HL-60 (cell line): Measurements from ENCODE around the gene AFF1.

Source experiments
- DNase-seq, 2 experiments: peaks; one replicate each; pipeline ENCODE4 v3.0.0-alpha.2; 2010 to 2020; ENCODE audit warnings: low read depth in 1 of 2, low spot score in 1 of 2
- H3K27ac ChIP-seq: fragments of 250-450 bp; sonication (Bioruptor Pico); replicated peaks from 2 replicates; pipeline ENCODE4 v1.5.1; 2020; ENCODE audit warnings: mild to moderate bottlenecking, moderate library complexity
- H3K27me3 ChIP-seq: fragments of 250-450 bp; sonication (Bioruptor Pico); 2 replicates; pipeline ENCODE4 v1.5.1; 2021; ENCODE audit warnings: mild to moderate bottlenecking, moderate library complexity; ENCODE audit not compliant: insufficient read depth, poor library complexity, severe bottlenecking
- H3K4me3 ChIP-seq: replicated peaks from 2 replicates; pipeline ENCODE4 v1.5.1; 2011; ENCODE audit warnings: mild to moderate bottlenecking, control low read depth, low read length; ENCODE audit not compliant: insufficient read depth
- GABPA ChIP-seq: IDR thresholded peaks from 2 replicates; pipeline ENCODE4 v1.6.1; 2012; ENCODE audit warnings: low read depth
- POLR2AphosphoS5 ChIP-seq: IDR thresholded peaks from 2 replicates; pipeline ENCODE4 v1.6.1; 2012; ENCODE audit warnings: low read depth
- SPI1 ChIP-seq: IDR thresholded peaks from 2 replicates; pipeline ENCODE4 v1.6.1; 2012; ENCODE audit warnings: low read depth, mild to moderate bottlenecking, borderline replicate concordance
- TF ChIP-seq, protein P1 (sequence below): IDR thresholded peaks from 2 replicates; pipeline ENCODE4 v1.6.1; 2012; ENCODE audit warnings: low read depth; ENCODE audit not compliant: insufficient replicate concordance
- TF ChIP-seq, protein P2 (sequence below): IDR thresholded peaks from one replicate; pipeline ENCODE4 v1.5.1; 2011; ENCODE audit warnings: low read length, control low read depth, inconsistent platforms; ENCODE audit not compliant: insufficient read depth

AFF1 gene

GRCh38 chr4:86948276-86948675 is 13.5 kb downstream of the AFF1 start:
- DNase-seq = no peak
- H3K27ac ChIP-seq = no peak overlapping the region
- TF ChIP-seq POLR2AphosphoS5 (no peak), GABPA (no peak)
- H3K4me3 ChIP-seq = no peak overlapping the region
- no peaks in the 10 kb centered on the region for H3K27me3 ChIP-seq

DNA sequence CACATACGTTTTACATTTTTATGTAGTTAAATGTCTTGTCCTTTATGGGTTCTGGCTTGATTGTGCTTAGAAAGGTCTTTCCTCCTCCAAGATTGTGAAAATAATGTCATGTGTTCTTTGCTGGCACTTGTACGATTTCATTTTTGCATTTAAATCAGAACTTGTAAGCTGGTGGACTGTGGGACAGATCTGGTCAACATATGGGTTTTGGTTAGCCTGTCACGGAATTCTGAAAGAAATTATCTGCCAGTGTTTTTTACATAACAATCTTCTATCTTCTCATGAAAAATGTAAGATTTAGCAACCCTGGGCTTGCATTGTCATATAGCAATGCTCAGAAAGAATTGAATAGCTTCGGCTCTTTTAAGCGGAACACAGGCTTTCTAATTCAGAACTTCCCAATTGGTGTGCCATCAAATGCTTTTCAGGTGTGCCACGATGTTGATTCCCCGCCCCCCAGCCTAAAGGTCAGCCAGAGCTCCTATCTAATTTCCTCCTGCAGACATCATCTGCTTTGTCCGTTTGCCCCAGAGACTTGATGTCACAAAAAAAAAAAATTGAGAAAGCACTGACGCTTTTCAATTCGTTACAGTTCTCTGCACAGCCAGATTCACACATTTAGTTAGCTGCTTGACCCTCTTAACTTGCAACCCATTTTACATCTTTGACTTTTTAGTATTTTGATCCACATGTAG is 16.2 kb downstream of the AFF1 start:
- Histone ChIP-seq H3K27ac (peak overlapping the region; percentile 32; the same call in 1 of the 2 replicates), H3K4me3 (no peak overlapping the region), H3K27me3 (no peaks in the 10 kb centered on the region)
- TF ChIP-seq SPI1 (no peak), POLR2AphosphoS5 (no peak), GABPA (no peak)
- TF ChIP-seq, protein P1, sequence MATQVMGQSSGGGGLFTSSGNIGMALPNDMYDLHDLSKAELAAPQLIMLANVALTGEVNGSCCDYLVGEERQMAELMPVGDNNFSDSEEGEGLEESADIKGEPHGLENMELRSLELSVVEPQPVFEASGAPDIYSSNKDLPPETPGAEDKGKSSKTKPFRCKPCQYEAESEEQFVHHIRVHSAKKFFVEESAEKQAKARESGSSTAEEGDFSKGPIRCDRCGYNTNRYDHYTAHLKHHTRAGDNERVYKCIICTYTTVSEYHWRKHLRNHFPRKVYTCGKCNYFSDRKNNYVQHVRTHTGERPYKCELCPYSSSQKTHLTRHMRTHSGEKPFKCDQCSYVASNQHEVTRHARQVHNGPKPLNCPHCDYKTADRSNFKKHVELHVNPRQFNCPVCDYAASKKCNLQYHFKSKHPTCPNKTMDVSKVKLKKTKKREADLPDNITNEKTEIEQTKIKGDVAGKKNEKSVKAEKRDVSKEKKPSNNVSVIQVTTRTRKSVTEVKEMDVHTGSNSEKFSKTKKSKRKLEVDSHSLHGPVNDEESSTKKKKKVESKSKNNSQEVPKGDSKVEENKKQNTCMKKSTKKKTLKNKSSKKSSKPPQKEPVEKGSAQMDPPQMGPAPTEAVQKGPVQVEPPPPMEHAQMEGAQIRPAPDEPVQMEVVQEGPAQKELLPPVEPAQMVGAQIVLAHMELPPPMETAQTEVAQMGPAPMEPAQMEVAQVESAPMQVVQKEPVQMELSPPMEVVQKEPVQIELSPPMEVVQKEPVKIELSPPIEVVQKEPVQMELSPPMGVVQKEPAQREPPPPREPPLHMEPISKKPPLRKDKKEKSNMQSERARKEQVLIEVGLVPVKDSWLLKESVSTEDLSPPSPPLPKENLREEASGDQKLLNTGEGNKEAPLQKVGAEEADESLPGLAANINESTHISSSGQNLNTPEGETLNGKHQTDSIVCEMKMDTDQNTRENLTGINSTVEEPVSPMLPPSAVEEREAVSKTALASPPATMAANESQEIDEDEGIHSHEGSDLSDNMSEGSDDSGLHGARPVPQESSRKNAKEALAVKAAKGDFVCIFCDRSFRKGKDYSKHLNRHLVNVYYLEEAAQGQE = no peak
- TF ChIP-seq, protein P2, sequence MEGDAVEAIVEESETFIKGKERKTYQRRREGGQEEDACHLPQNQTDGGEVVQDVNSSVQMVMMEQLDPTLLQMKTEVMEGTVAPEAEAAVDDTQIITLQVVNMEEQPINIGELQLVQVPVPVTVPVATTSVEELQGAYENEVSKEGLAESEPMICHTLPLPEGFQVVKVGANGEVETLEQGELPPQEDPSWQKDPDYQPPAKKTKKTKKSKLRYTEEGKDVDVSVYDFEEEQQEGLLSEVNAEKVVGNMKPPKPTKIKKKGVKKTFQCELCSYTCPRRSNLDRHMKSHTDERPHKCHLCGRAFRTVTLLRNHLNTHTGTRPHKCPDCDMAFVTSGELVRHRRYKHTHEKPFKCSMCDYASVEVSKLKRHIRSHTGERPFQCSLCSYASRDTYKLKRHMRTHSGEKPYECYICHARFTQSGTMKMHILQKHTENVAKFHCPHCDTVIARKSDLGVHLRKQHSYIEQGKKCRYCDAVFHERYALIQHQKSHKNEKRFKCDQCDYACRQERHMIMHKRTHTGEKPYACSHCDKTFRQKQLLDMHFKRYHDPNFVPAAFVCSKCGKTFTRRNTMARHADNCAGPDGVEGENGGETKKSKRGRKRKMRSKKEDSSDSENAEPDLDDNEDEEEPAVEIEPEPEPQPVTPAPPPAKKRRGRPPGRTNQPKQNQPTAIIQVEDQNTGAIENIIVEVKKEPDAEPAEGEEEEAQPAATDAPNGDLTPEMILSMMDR = no peak
- no peak for DNase-seq

DNA sequence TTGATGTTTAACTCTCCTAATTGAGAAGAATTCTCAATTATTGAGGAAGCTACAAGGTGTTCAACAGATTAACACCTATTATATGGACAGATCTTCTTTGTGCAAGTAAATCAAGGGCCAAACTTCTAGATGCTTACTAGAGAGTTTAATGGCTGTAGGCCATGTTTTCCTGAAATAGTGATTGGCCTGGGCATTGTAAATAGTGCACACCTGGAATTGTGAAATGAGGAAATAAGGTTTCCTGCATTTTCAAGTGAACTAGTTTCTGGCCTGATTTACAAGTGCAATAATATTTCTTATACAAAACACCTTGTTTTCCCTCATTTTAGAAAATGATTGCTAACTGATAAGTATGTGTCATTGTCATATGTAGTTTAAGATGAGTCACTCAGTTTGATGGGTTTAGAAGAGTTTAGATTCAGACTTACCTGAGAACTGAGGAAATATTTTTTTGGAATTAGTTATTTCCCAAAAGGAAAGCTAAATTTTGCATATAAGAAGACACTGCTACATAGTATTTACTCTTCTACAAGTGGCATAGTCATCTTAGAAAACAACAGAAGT is 21.2 kb downstream of the AFF1 start:
- Histone ChIP-seq H3K27ac (no peak overlapping the region), H3K27me3 (no peaks in the 10 kb centered on the region), H3K4me3 (no peak overlapping the region)
- TF ChIP-seq POLR2AphosphoS5 = no peak
- TF ChIP-seq, protein P1 = no peak
- no peak for TF ChIP-seq GABPA
- no peak for DNase-seq

DNA sequence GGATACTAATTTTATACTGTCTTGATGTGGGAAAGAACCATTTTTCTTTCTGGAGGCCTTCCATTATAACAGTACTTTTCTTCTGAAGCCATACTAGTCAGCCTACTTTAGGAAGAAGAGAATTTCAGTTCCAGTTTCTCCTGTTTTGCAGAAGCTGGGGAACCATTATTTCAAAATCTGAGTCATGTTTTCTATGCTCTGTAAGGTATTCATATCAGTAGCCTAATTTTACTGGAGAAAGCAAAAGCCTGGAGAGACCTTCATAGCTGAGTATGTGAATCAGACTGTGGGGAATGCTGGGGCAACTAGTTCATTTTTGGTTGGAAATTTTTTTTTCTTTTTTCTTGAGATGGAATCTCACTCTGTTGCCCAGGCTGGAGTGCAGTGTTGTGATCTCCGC is 22.4 kb downstream of the AFF1 start:
- TF ChIP-seq POLR2AphosphoS5 (no peak), GABPA (no peak), SPI1 (no peak)
- TF ChIP-seq, protein P2 = no peak
- TF ChIP-seq, protein P1 = no peak
- H3K27ac ChIP-seq = peak overlapping the region; percentile 16
- no peak overlapping the region for H3K4me3 ChIP-seq
- H3K27me3 ChIP-seq = no peaks in the 10 kb centered on the region
- DNase-seq = no peak
